GM21737 (cell line): ENCODE results near the gene TBCCD1.
A peak's percentile ranks its signal among the peaks of the same experiment; 100 is the strongest.
"Not testable (repeated sequence)": the region's sequence is repeated elsewhere in the genome, so short reads cannot be mapped to it uniquely, and the experiment has no call there.

Experiments used
- ATAC-seq: cut with Tn5 transposase; IDR thresholded peaks from one replicate; pipeline ENCODE4 v1.9.1; 2021; ENCODE audit warnings: mild to moderate bottlenecking, moderate library complexity; ENCODE audit not compliant: unreplicated experiment

Gene TBCCD1

DNA sequence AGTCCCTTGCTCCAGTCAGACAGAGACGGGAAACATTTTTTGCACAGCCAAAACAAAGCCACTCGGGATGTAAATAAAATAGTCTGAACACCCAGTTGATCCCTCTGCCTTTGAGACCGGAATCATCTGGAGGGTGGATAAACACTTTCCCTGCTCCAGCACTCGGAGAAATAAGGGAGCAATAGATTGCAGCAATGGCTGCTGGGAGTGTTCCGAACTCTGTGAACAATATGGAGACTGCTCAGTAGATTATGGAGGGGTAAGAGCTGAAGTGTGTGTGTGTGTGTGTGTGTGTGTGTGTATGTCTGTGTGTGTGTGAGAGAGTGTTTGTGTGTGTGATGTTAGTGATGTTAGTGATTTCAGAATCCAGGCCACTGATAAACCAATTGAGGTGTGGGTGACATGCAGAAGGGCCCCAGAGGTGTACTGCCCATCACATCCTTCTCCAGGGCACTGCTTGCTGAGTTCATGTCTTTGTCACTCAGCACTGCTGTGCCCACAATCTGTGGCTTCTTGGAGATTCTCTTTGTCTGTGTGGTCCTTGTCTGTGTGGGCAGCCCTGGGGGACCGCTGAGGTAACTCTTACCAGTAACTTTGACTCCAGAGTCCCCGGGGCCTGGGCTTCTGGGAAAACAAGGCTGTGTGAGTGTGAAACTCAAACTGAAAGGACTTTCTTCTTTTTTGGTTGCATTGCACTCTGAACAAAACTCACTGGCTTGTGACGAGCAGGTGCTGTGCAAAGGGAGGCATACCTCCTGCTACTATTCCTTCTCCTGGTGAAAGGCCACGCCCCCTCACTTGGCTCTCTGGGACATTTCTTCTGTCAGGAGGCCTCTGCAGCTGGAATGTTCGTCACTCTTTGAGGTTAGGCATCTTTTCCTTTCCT, 45.9 kb downstream of the TBCCD1 start:
- peak; percentile 65 for ATAC-seq

DNA sequence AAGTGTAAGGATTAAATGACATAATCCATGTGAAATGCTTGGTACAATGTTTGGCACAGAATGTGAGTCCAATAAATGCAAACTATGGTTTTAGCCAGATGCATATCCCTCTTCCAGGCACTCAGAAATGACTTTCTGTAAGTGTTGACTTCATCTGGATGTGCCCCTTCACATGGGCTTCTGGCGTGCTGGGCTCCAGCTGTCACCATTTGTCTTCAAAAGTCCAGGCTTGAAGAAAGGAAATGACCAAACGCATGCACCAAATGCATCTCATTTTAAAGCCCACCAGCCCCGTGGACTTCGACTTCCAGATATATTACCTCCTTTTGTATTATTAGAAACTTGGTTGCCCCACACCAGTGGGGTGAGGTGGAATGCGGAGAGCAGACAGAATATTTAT, 46.7 kb downstream of the TBCCD1 start:
- no peak for ATAC-seq

DNA sequence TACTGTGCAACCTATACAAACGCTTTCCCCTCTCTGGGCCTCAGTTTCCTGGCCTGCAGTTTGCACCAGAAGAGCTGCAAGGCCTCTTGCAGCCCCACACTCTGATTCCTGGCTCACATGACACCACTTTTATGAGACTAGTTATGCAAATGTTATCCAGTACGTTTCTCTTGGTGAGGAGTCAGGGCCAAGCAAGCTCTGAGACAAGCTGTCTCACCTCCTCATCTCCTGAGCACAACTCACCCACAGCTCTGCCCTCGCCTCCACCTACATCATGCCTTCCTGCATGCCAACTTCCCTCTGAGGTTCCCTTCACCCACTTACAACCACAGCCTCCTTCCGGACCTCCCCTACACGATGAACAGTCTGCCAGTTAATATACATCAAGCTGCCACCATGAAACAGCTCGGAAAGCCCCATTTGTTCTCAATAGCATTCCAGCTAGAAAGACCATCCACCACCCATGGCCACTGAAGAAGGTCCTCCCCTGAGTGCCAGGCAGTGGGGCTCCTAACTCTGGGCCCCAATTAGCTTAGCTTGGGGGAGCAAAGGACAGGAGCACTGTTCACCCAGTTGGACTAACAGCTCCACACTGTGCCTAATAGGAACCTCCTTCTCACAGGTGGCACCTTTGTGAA, 48.0 kb downstream of the TBCCD1 start:
- ATAC-seq = peak; percentile 50

- ATAC-seq = no peak
Measured at GRCh38 chr3:186517218-186517617, 49.9 kb downstream of the TBCCD1 start.

DNA sequence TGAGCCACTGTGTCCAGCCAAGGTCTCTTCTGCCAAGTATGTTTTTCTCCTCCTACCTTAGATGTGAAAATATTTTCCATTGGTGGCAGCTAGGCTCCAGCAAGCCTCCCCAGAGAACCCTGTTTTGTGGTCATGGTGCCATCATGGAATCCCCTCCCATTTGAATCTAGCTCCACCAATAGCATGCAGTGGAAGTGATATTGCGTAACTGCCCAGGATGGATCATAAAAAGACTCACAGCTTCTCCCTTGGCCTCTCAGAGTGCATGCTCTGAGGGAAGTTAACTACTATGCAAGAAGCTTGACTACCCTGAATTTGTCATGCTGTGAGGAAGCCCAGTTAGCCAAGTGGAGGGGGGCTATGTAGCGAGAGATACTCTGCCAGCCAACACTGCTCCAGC, 50.5 kb downstream of the TBCCD1 start:
- ATAC-seq = no peak

DNA sequence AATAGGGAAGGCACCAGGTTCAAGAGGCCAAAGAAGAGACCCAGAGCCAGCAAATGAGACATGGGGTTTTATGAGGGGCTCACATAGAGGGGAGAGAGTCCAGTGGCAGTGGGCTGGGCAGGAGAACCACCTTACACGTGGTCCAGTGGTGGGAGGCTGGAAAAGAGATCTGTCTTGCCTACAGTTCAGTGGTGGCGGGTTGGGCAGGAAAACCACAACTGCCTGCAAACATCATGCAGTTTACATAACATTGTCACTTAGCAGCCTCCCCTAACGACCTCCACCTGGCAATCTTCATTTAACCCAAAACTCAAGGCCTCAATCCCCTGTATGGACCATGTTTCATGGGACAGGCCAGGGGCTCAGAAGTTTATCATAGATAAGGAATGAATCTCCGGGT, 52.0 kb downstream of the TBCCD1 start:
- ATAC-seq = no peak

- no peak for ATAC-seq
Measured at GRCh38 chr3:186514296-186515002, 52.7 kb downstream of the TBCCD1 start.

GRCh38 chr3:186513386-186513785, 53.8 kb downstream of the TBCCD1 start:
- ATAC-seq = no peak

GRCh38 chr3:186512570-186513302, 54.4 kb downstream of the TBCCD1 start:
- ATAC-seq = no peak

DNA sequence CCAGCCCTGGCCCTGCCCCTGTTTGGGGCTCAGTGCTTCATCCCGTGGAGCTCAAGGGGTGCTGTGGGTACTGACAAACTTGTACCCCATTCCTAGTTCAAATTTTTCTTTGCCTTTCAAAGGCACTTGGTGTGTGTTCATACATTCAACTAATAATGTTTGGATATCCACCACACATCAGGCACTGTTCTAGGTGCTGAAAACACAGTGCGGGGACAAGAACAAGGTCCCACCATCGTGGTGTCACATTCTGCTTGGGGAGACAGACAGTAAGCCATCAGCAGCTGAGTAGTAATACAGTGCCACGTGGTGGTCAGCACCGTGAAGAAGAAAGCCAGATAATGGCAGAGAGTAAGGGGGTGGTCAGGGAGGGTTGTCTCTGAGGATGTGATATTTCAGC, 55.4 kb downstream of the TBCCD1 start:
- ATAC-seq = no peak

DNA sequence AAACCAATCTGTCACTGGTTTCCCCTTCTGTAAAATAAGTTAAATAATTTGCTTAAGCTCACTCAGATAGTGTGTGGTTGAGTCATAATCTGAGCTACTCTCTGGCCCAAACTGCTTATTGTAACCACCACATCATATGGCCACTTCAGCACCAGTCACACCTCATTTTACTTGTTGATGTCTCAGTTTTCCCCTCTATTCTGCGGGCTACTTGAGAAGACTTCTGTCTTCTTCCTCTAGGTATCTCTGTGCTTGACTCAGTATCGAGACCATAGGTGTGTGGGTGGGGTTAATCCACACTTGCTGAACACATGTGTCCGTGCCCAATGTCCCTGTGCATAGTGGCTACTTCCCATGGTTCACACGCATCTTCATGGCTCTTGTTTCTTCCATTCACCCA, 55.9 kb downstream of the TBCCD1 start:
- peak; percentile 78 for ATAC-seq

- no peak for ATAC-seq
Measured at GRCh38 chr3:186510374-186511079, 56.6 kb downstream of the TBCCD1 start.

DNA sequence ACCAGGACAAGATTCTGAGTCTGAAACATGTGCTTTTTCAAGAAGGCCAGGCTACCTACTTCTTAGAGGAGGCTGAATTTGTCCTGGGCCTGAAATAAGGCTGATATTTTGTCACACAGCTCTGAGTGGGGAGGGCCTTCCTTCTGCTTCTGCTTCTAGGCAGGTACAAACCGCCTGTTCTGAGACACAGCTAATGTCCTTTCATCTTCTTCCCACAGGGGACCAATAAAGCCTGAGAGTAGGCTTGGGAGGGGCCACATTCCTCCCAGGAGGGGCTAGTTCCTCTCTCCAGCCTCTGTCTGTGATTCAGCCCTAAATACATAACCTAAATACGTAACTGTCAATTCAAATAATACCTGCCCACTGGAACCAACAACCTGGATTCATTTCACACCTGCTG, 57.7 kb downstream of the TBCCD1 start:
- no peak for ATAC-seq

GRCh38 chr3:186506857-186507256, 60.3 kb downstream of the TBCCD1 start:
- ATAC-seq = no peak

DNA sequence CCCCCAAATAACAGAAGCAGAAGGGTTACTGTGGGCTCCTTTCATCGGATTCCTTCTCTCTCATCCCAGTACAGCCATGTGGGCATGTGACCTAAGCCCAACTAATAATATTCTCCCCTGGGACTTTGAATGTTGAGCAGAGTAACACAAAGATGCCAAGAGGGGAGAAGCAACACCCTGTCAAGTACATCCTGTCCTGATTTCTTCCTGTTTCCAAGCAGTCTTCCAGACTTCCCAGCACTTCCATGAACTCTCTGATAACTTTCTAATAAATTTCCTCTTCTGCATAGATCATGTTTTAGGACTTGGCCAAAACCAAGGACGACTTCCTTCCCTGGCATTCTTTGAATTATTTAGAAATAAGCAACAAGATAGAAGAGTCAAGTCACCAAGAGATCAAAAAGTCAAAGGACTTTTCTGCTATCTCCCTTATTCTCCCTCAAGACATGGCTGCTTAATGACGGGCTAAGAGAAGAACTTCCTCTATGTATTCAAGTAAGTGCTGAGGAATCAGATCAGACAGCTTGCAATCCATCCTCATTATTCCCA, 60.9 kb downstream of the TBCCD1 start:
- ATAC-seq = no peak

GRCh38 chr3:186502966-186503712, 64.0 kb downstream of the TBCCD1 start:
- no peak for ATAC-seq

DNA sequence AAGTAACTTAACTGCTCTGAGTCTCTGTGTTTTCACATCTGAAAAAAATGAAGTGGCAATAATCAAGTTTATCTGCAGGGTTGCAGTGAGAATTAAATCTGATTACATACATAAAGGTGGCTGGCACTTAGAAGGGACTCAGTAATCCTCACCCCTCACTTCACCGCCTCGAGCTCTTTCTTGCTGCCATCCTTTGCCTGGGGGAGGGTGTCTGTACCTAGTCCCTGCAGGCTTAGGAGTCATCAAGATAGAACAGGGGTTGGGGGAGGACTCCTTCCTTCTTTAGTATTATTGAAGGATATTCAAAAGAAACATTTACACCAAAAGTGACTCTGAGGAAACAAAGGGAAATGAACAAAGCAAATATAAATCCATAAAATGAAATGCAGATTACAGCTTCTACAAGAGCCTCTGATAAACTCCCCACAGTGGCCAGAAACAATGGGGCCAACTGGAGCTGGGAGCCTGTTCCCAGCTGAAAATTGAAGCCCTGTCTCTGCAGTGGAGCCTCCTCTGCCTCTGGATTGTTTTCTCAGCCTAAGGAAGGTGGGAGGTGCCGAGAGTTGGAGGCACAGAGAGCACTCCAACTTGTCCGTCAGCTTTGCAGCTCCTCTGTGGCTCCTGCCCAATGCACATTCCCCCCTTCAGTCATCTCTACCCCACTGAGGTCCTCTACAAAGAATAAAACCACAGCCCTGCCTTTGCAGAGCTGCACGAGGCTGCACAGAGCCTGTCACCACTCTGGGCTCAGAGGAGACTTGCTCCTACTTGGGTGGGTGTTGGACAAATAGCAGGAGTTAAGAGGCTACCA, 64.8 kb downstream of the TBCCD1 start:
- no peak for ATAC-seq

DNA sequence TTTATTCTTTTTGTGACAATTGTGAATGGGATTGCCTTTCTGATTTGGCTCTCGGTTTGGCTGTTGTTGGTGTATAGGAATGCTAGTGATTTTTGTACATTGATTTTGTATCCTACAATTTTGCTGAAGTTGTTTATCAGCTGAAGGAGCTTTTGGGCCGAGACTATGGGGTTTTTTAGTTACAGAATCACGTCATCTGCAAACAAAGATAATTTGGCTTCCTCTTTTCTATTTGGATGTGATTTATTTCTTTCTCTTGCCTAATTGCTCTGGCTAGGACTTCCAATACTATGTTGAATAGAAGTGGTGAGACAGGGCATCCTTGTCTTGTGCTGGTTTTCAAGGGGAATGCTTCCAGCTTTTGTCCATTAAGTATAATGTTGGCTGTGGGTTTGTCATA, 67.2 kb downstream of the TBCCD1 start:
- not testable (repeated sequence) for ATAC-seq

DNA sequence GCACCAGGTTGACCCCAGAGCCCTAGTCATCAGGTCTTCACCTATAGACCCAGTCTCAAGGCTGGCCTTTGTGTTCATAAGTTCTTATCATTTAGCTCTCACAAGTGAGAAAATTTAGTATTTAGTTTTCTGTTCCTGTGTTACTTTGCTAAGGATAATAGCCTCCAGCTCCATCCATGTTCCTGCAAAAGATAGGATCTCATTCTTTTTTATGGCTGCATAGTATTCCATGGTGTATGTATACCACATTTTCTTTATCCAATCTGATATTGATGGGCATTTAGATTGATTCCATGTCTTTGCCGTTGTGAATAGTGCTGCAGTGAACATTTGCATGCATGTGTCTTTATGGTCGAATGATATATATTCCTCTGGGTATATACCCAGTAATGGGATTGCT, 69.1 kb downstream of the TBCCD1 start:
- not testable (repeated sequence) for ATAC-seq
